Activated naive CD4-positive, alpha-beta T cell treated with anti-CD3 and anti-CD28 coated beads, Interleukin-2, amount 50 U/mL, for 16 hours (primary cell): ENCODE measurements around the gene SLC35A3.
"Not testable (repeated sequence)": the region's sequence is repeated elsewhere in the genome, so short reads cannot be mapped to it uniquely, and the experiment has no call there.

Experiments
- DNase-seq: peaks from one replicate; pipeline ENCODE4 v3.0.0-alpha.2; 2020

The SLC35A3 gene

GRCh38 chr1:100036718-100037655 lies 67.2 kb downstream of the SLC35A3 start:
- no peak for DNase-seq

- DNase-seq = no peak
Measured at GRCh38 chr1:100037656-100037926, 67.8 kb downstream of the SLC35A3 start.

- DNase-seq = peak; percentile 90
Measured at GRCh38 chr1:100037927-100038659, 68.3 kb downstream of the SLC35A3 start.

GRCh38 chr1:100038660-100039287 lies 69.0 kb downstream of the SLC35A3 start:
- peak; percentile 82 for DNase-seq

GRCh38 chr1:100039591-100039990 lies 69.8 kb downstream of the SLC35A3 start:
- no peak for DNase-seq

GRCh38 chr1:100045206-100045605 lies 75.4 kb downstream of the SLC35A3 start:
- DNase-seq = no peak

GRCh38 chr1:100047235-100047708 lies 77.5 kb downstream of the SLC35A3 start:
- DNase-seq = not testable (repeated sequence)

GRCh38 chr1:100050139-100050538 lies 80.3 kb downstream of the SLC35A3 start:
- DNase-seq = no peak

- DNase-seq = no peak
Measured at GRCh38 chr1:100051401-100051800, 81.6 kb downstream of the SLC35A3 start.

GRCh38 chr1:100051893-100052292 lies 82.1 kb downstream of the SLC35A3 start:
- no peak for DNase-seq

- no peak for DNase-seq
Measured at GRCh38 chr1:100053119-100053518, 83.3 kb downstream of the SLC35A3 start.

GRCh38 chr1:100053727-100054126 lies 83.9 kb downstream of the SLC35A3 start:
- DNase-seq = no peak

- DNase-seq = no peak
Measured at GRCh38 chr1:100061681-100062080, 91.9 kb downstream of the SLC35A3 start.

- DNase-seq = no peak
Measured at GRCh38 chr1:100065183-100065968, 95.6 kb downstream of the SLC35A3 start.

GRCh38 chr1:100065969-100066227 lies 96.1 kb downstream of the SLC35A3 start:
- DNase-seq = no peak

- no peak for DNase-seq
Measured at GRCh38 chr1:100070201-100070939, 100.6 kb downstream of the SLC35A3 start.

- DNase-seq = no peak
Measured at GRCh38 chr1:100073531-100073930, 103.7 kb downstream of the SLC35A3 start.

GRCh38 chr1:100074604-100075395 lies 105.0 kb downstream of the SLC35A3 start:
- DNase-seq = no peak

GRCh38 chr1:100075773-100076172 lies 106.0 kb downstream of the SLC35A3 start:
- no peak for DNase-seq

GRCh38 chr1:100076319-100076718 lies 106.5 kb downstream of the SLC35A3 start:
- no peak for DNase-seq

GRCh38 chr1:100076744-100077143 lies 106.9 kb downstream of the SLC35A3 start:
- no peak for DNase-seq
